ENCODE measurements around the gene CCNF. TPM values are rescaled to one million over a fixed set of nuclear protein-coding genes. Genes with fewer than 3 reads are reported as not detected.

The CCNF gene
- total RNA-seq, 4 donors from 2014 or later, result 1.2 to 2.5 (median 1.8) TPM

DNA sequence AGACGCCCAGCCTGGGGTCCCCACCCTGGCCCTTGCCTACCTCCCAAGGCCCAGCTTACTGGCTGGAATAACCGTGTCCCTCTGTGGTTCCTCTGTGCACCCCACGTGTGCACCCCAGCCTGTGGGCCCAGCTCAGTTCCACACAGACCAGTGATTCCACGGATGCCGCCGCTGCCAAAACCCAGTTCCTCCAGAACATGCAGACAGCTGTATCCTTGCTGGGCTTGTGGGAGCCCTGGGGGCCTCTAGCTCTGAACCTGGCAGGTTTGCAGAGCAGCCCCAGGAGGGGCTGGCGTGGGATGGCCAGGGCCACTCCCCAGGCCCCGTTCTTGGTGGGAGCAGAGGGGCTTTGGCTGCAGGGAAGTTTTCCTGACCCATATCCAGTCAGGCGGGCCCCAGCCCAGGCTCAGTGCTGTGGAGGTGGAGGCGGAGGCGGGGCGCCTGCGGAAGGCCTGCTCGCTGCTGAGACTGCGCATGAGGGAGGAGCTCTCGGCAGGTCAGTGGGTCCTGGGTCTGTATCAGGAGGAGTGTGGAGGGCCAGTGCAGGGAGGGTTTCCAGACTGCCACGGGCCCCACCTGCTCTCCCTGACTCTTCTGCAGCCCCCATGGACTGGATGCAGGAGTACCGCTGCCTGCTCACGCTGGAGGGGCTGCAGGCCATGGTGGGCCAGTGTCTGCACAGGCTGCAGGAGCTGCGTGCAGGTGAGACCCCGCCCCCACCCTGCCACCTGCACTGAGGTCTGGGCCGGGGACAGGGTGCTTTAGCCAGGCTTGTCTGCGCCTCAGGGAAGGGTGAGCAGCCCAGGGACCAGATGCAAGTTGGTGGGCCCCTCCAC, 33.0 kb downstream of the CCNF start:
- no peak overlapping the region for H3K27ac ChIP-seq
- no peak overlapping the region for H3K4me3 ChIP-seq (replicated peaks in 1 of 3)
- no peak for DNase-seq
- intact Hi-C loops (cut with DNase I), result no loop called here
- H3K4me1 ChIP-seq, result peaks cover 13 to 15% of the 10 kb centered on the region in 2 donors
- H3K9me3 ChIP-seq, result no peaks in the 10 kb centered on the region
- 86 to 96% methylated on average over 12 to 14 of the region's 23 CpGs for WGBS, 2 donors
- no peaks in the 10 kb centered on the region for H3K27me3 ChIP-seq
- TF ChIP-seq, protein P1, sequence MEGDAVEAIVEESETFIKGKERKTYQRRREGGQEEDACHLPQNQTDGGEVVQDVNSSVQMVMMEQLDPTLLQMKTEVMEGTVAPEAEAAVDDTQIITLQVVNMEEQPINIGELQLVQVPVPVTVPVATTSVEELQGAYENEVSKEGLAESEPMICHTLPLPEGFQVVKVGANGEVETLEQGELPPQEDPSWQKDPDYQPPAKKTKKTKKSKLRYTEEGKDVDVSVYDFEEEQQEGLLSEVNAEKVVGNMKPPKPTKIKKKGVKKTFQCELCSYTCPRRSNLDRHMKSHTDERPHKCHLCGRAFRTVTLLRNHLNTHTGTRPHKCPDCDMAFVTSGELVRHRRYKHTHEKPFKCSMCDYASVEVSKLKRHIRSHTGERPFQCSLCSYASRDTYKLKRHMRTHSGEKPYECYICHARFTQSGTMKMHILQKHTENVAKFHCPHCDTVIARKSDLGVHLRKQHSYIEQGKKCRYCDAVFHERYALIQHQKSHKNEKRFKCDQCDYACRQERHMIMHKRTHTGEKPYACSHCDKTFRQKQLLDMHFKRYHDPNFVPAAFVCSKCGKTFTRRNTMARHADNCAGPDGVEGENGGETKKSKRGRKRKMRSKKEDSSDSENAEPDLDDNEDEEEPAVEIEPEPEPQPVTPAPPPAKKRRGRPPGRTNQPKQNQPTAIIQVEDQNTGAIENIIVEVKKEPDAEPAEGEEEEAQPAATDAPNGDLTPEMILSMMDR (IDR thresholded peaks at IDR 0.05), result no peak
- no peak for TF ChIP-seq POLR2A (IDR thresholded peaks at IDR 0.05)
- H3K36me3 ChIP-seq, result no peaks in the 10 kb centered on the region

DNA sequence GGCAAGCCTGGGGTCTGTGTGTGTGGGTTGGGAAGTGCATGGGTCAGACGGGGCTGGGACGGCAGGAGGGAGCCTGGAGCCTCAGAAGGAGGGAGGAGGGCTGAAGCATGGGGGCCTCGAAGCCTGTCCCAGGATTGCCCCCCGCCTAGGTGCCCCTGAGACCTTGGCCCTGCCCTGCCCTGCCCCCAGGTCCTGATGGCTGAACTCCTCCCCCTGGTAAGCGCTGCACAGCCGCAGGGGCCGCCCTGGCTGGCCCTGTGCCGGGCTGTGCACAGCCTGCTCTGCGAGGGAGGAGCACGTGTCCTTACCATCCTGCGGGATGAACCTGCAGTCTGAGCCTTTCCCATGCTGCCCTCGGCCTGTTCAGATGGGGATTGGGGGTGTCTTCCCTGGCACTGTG, 35.1 kb downstream of the CCNF start:
- TF ChIP-seq, protein P1 (IDR thresholded peaks at IDR 0.05), result no peak
- no peak for TF ChIP-seq POLR2A (IDR thresholded peaks at IDR 0.05)
- Histone ChIP-seq H3K27me3 (no peaks in the 10 kb centered on the region), H3K4me1 (peaks cover 19 to 31% of the 10 kb centered on the region in 2 donors), H3K36me3 (no peaks in the 10 kb centered on the region), H3K9me3 (no peaks in the 10 kb centered on the region), H3K27ac (no peak overlapping the region), H3K4me3 (replicated peaks in 1 of 3) (no peak overlapping the region)
- intact Hi-C loops (cut with DNase I), result no loop called here
- DNase-seq, result no peak
- 84 to 87% methylated on average over 4 to 12 of the region's 12 CpGs for WGBS, 2 donors

DNA sequence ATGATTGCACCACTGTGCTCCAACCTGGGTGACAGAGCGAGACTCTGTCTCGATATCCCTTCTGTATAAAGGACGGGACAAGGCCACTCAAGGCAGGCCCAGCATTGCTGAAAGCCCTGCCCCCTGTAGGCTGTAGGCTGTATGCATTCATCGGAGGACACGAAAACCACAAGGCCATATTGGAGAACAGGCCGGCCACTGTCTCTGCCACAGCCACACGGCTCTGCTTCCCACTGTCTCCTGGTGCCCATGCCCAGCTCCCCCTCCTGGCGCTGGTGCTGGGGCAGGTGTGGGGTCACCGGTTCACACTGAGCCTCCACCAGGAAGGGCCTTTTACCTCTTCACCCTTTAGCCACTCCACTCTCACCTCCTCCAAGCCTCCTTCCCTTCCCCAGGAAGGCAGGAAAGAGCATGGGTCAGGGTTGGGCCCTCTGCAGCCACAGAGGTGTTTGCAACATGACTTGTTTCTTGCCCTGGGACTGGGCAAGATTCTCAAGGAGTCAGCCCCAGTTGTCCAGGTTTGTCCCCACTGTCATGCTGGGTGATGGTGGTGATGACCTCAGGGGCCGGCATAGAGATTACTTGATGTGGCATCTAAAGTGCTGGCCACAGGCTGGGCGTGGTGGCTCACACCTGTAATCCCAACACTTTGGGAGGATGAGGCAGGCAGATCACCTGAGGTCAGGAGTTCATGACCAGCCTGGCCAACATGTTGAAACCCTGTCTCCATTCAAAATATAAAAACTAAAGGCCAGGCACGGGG, 36.6 kb downstream of the CCNF start:
- Histone ChIP-seq H3K4me1 (peaks cover 12 to 28% of the 10 kb centered on the region in 2 donors), H3K27me3 (no peaks in the 10 kb centered on the region), H3K36me3 (no peaks in the 10 kb centered on the region), H3K4me3 (replicated peaks in 1 of 3) (no peak overlapping the region), H3K9me3 (no peaks in the 10 kb centered on the region), H3K27ac (no peak overlapping the region)
- intact Hi-C loops (cut with DNase I), result no loop called here
- no peak for DNase-seq
- no peak for TF ChIP-seq POLR2A (IDR thresholded peaks at IDR 0.05)
- TF ChIP-seq, protein P1 (IDR thresholded peaks at IDR 0.05), result peak in 1 of 6 experiments; percentile 15
- 85 to 88% methylated on average over 8 to 12 of the region's 12 CpGs for WGBS, 2 donors

DNA sequence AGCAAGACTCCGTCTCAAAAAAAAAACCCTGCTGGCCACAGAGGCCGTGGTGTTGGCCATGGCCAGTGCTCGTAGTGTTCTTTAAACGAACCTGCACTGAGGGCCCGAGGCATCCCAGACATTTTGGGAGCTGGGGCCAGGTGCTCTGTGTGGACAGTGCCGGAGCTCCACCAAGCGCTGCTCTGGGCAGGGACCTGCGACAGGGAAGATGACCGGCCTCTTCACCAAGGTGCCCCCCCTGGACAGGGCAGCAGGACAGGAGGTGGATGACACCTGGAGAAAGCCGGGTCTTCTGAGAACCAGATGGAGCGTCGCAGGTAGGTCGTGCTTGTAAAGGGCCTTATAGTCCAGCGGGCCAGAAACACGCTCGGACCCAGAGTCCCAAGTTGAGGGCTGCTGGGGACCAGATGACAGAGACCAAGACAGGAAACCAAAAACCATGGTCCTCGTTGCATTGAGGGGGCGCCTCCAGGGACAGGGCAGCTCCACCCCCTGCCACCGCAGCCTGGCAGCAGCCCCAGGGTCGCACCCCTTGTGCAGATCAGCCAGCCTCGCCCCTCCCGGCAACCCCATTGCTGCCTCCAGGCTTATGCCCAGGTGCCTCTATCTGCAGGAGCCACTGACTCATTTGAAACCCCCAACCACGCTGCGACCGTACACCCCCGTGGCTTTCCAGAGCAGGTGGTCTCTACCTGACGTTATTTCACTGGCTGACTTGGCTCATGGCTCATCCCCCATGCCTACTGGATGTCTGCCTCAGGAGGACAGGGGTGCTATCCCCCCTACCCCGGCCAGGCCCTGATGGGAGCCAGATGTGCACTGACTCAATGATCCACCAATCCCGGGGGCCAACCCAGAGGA, 37.6 kb downstream of the CCNF start:
- H3K4me1 ChIP-seq, result peaks cover 12 to 38% of the 10 kb centered on the region in 2 donors
- no peaks in the 10 kb centered on the region for H3K36me3 ChIP-seq
- TF ChIP-seq, protein P1 (IDR thresholded peaks at IDR 0.05), result no peak
- no peak for TF ChIP-seq POLR2A (IDR thresholded peaks at IDR 0.05)
- WGBS, 2 donors, result 80 to 85% methylated on average over 17 to 19 of the region's 29 CpGs
- H3K27ac ChIP-seq, result no peak overlapping the region
- H3K4me3 ChIP-seq (replicated peaks in 1 of 3), result peak overlapping the region in 1 of 3 donors; percentile 44
- no peaks in the 10 kb centered on the region for H3K9me3 ChIP-seq
- intact Hi-C loops (cut with DNase I), result no loop called here
- H3K27me3 ChIP-seq, result no peaks in the 10 kb centered on the region
- no peak for DNase-seq

All from thyroid gland (tissue), 4 donors.